Measurements from ENCODE around the gene PLAGL1.
"Not testable (repeated sequence)": the region's sequence is repeated elsewhere in the genome, so short reads cannot be mapped to it uniquely, and the experiment has no call there.

Gene PLAGL1

GRCh38 chr6:143937668-143937970, 70.4 kb downstream of the PLAGL1 start:
- DNase-seq (ENCODE audit: low read depth in 2 of 2): no peak

GRCh38 chr6:143936778-143937667, 71.0 kb downstream of the PLAGL1 start:
- DNase-seq (ENCODE audit: low read depth in 2 of 2): no peak

GRCh38 chr6:143936347-143936746, 71.7 kb downstream of the PLAGL1 start:
- DNase-seq (ENCODE audit: low read depth in 2 of 2): no peak

GRCh38 chr6:143934867-143935266, 73.2 kb downstream of the PLAGL1 start:
- DNase-seq (ENCODE audit: low read depth in 2 of 2): no peak

GRCh38 chr6:143934331-143934730, 73.7 kb downstream of the PLAGL1 start:
- DNase-seq (ENCODE audit: low read depth in 2 of 2): no peak

GRCh38 chr6:143929975-143930374, 78.1 kb downstream of the PLAGL1 start:
- DNase-seq (ENCODE audit: low read depth in 2 of 2): no peak

GRCh38 chr6:143928853-143929252, 79.2 kb downstream of the PLAGL1 start:
- no peak for DNase-seq (ENCODE audit: low read depth in 2 of 2)

- not testable (repeated sequence) for DNase-seq (ENCODE audit: low read depth in 2 of 2)
Observed at GRCh38 chr6:143917026-143917425, 91.0 kb downstream of the PLAGL1 start.

GRCh38 chr6:143912671-143913070, 95.4 kb downstream of the PLAGL1 start:
- no peak for DNase-seq (ENCODE audit: low read depth in 2 of 2)

GRCh38 chr6:143911028-143911427, 97.0 kb downstream of the PLAGL1 start:
- DNase-seq (ENCODE audit: low read depth in 2 of 2): no peak

- no peak for DNase-seq (ENCODE audit: low read depth in 2 of 2)
Observed at GRCh38 chr6:143902827-143903226, 105.2 kb downstream of the PLAGL1 start.

GRCh38 chr6:143901885-143902750, 105.9 kb downstream of the PLAGL1 start:
- no peak for DNase-seq (ENCODE audit: low read depth in 2 of 2)

GRCh38 chr6:143900358-143900757, 107.7 kb downstream of the PLAGL1 start:
- DNase-seq (ENCODE audit: low read depth in 2 of 2): no peak

GRCh38 chr6:143896126-143896860, 111.8 kb downstream of the PLAGL1 start:
- no peak for DNase-seq (ENCODE audit: low read depth in 2 of 2)

- no peak for DNase-seq (ENCODE audit: low read depth in 2 of 2)
Observed at GRCh38 chr6:143894655-143895054, 113.4 kb downstream of the PLAGL1 start.

Data from activated CD4-positive, alpha-beta T cell treated with anti-CD3 and anti-CD28 coated beads for 24 hours (primary cell).